Hepatocyte (in vitro differentiated cells): Measurements from ENCODE around the gene CLIC4. TPM values are rescaled to one million over a fixed set of nuclear protein-coding genes. Genes with fewer than 3 reads are reported as not detected.
"Not testable (repeated sequence)": the region's sequence is repeated elsewhere in the genome, so short reads cannot be mapped to it uniquely, and the experiment has no call there.

Experiments
- DNase-seq: peaks from one replicate; pipeline ENCODE4 v3.0.0-alpha.2; 2016; ENCODE audit warnings: low spot score
- H2AFZ ChIP-seq: fragments of 200-600 bp; sonication (generic); 2 replicates; pipeline ENCODE4 v1.6.0; 2016; ENCODE audit warnings: antibody characterized with exemption, mild to moderate bottlenecking
- H3K27ac ChIP-seq: fragments of 200-600 bp; sonication (generic); 2 replicates; pipeline ENCODE4 v1.5.1; 2016; ENCODE audit warnings: mild to moderate bottlenecking
- H3K27me3 ChIP-seq: fragments of 200-600 bp; sonication (generic); 2 replicates; pipeline ENCODE4 v1.6.1; 2016
- H3K36me3 ChIP-seq: fragments of 200-600 bp; sonication (generic); replicated peaks from 2 replicates; pipeline ENCODE4 v1.5.1; 2016; ENCODE audit warnings: low read depth; ENCODE audit not compliant: insufficient read depth
- H3K4me1 ChIP-seq: fragments of 200-600 bp; sonication (generic); 2 replicates; pipeline ENCODE4 v1.5.1; 2016; ENCODE audit warnings: mild to moderate bottlenecking, moderate library complexity; ENCODE audit not compliant: insufficient read depth
- H3K4me2 ChIP-seq: fragments of 200-600 bp; sonication (generic); 2 replicates; pipeline ENCODE4 v1.6.0; 2016
- H3K4me3 ChIP-seq: fragments of 200-600 bp; sonication (generic); 2 replicates; pipeline ENCODE4 v1.5.1; 2016; ENCODE audit warnings: mild to moderate bottlenecking
- H3K79me2 ChIP-seq: fragments of 200-600 bp; sonication (generic); 2 replicates; pipeline ENCODE4 v1.6.0; 2017; ENCODE audit warnings: mild to moderate bottlenecking
- H3K9me2 ChIP-seq: fragments of 200-600 bp; sonication (generic); replicated peaks from 2 replicates; pipeline ENCODE4 v1.6.0; 2017; ENCODE audit warnings: mild to moderate bottlenecking; ENCODE audit not compliant: insufficient read depth
- H3K9me3 ChIP-seq: fragments of 200-600 bp; sonication (generic); 2 replicates; pipeline ENCODE4 v1.5.1; 2016; ENCODE audit warnings: low read depth, mild to moderate bottlenecking
- H4K20me1 ChIP-seq: fragments of 200-600 bp; sonication (generic); 2 replicates; pipeline ENCODE4 v1.6.0; 2016; ENCODE audit warnings: mild to moderate bottlenecking; ENCODE audit not compliant: insufficient read depth, poor library complexity, severe bottlenecking
- CTCF ChIP-seq: fragments of 200-600 bp; sonication (generic); IDR thresholded peaks from 2 replicates; pipeline ENCODE4 v1.5.1; 2016; ENCODE audit warnings: antibody characterized with exemption, mild to moderate bottlenecking; ENCODE audit not compliant: poor library complexity
- EZH2 ChIP-seq: fragments of 200-600 bp; sonication (generic); IDR thresholded peaks from 2 replicates; pipeline ENCODE4 v1.6.1; 2016; ENCODE audit warnings: antibody characterized with exemption, mild to moderate bottlenecking, borderline replicate concordance
- EZH2phosphoT487 ChIP-seq: fragments of 200-600 bp; sonication (generic); IDR thresholded peaks from one replicate; pipeline ENCODE4 v1.6.1; 2018; ENCODE audit warnings: antibody characterized with exemption, mild to moderate bottlenecking, low read depth, moderate library complexity; ENCODE audit not compliant: unreplicated experiment, severe bottlenecking
- WGBS: methylation state at CpG from one replicate; pipeline ENCODE4 v1.1.6; 2016; ENCODE audit warnings: low lambda C conversion rate; ENCODE audit errors: missing lambda C conversion rate; 5-methylcytosine and 5-hydroxymethylcytosine counted together
- polyA plus RNA-seq: library from polyadenylated mRNA; unstranded; fragments of >200 nt; fragmentation: Nextera tagmentation; extraction: Ambion mirVana; gene quantifications from 2 replicates; pipeline ENCODE4 v1.2.1, GENCODE V29; 2016
- total RNA-seq: library from RNA; depleted of rRNA; stranded (reverse); fragments of >200 nt; gene quantifications from 2 replicates; pipeline ENCODE4 v1.2.3, GENCODE V29; 2014

Gene CLIC4
- total and polyA plus RNA-seq, 2 experiments from 2014 or later, result 146 to 259 TPM

- no peaks in the 10 kb centered on the region for H3K9me3 ChIP-seq
- no peak overlapping the region for H2AFZ ChIP-seq
- H4K20me1 ChIP-seq, result peaks cover 33% of the 10 kb centered on the region
- 78% methylated on average over 2 of the region's 2 CpGs for WGBS
- H3K4me2 ChIP-seq, result no peak overlapping the region
- no peak overlapping the region for H3K4me3 ChIP-seq
- H3K4me1 ChIP-seq, result no peaks in the 10 kb centered on the region
- no peaks in the 10 kb centered on the region for H3K36me3 ChIP-seq
- DNase-seq, result no peak
- no peak overlapping the region for H3K27ac ChIP-seq
- no peaks in the 10 kb centered on the region for H3K9me2 ChIP-seq
- TF ChIP-seq CTCF, result no peak
- no peak for TF ChIP-seq EZH2
- no peak for TF ChIP-seq EZH2phosphoT487
- H3K27me3 ChIP-seq, result no peaks in the 10 kb centered on the region
- peaks cover 91% of the 10 kb centered on the region for H3K79me2 ChIP-seq
These were observed 61.3 kb downstream of the CLIC4 start for GRCh38 chr1:24806588-24806987.

- DNase-seq, H3K4me3 ChIP-seq, H3K27me3 ChIP-seq, H3K4me2 ChIP-seq, H2AFZ ChIP-seq, H3K27ac ChIP-seq, H3K9me2 ChIP-seq, H3K4me1 ChIP-seq, H3K36me3 ChIP-seq, H3K9me3 ChIP-seq: not testable (repeated sequence)
- peaks cover 21% of the 10 kb centered on the region for H4K20me1 ChIP-seq
- 96% methylated on average over 3 of the region's 3 CpGs for WGBS
- H3K79me2 ChIP-seq, result peaks cover 86% of the 10 kb centered on the region
These were observed 66.2 kb downstream of the CLIC4 start for GRCh38 chr1:24811494-24811893.

DNA sequence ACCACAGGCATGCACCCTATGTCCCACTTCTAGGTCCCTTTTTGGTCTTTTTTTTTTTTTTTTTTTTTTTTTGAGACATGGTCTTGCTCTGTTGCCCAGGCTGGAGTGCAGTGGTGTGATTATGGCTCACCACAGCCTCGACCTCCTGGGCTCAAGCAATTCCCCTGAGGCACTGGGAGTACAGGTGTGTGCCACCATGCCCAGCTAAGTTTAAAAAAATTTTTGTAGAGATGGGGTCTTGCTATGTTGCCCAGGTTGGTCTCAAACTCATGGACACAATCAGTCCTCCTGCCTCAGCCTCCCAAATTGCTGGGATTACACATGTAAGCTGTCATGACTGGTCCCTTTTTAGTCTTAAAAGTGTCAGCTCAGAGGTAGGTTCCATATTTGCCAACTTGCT, 75.0 kb downstream of the CLIC4 start:
- not testable (repeated sequence) for H3K4me2 ChIP-seq, H3K4me1 ChIP-seq, H2AFZ ChIP-seq, H3K27me3 ChIP-seq, H3K36me3 ChIP-seq, DNase-seq, H3K27ac ChIP-seq, H3K9me2 ChIP-seq, H3K4me3 ChIP-seq, H3K9me3 ChIP-seq
- 67% methylated on average over 1 of the region's 1 CpG for WGBS
- H3K79me2 ChIP-seq, result peaks cover 76% of the 10 kb centered on the region
- H4K20me1 ChIP-seq, result peaks cover 28% of the 10 kb centered on the region

GRCh38 chr1:24822887-24823286, 77.6 kb downstream of the CLIC4 start:
- no peak overlapping the region for H3K4me2 ChIP-seq
- peaks cover 23% of the 10 kb centered on the region for H4K20me1 ChIP-seq
- no peaks in the 10 kb centered on the region for H3K4me1 ChIP-seq
- no peaks in the 10 kb centered on the region for H3K9me2 ChIP-seq
- no peak overlapping the region for H2AFZ ChIP-seq
- H3K36me3 ChIP-seq, result no peaks in the 10 kb centered on the region
- H3K79me2 ChIP-seq, result peaks cover 74% of the 10 kb centered on the region
- H3K4me3 ChIP-seq, result no peak overlapping the region
- no peaks in the 10 kb centered on the region for H3K27me3 ChIP-seq
- H3K9me3 ChIP-seq, result no peaks in the 10 kb centered on the region
- TF ChIP-seq CTCF (no peak), EZH2 (no peak), EZH2phosphoT487 (no peak)
- no peak for DNase-seq
- H3K27ac ChIP-seq, result no peak overlapping the region

- not testable (repeated sequence) for H3K4me2 ChIP-seq, H3K27me3 ChIP-seq, H3K9me2 ChIP-seq, H3K4me3 ChIP-seq, H3K9me3 ChIP-seq, H2AFZ ChIP-seq, H3K36me3 ChIP-seq, H3K27ac ChIP-seq, DNase-seq, H3K4me1 ChIP-seq
- H3K79me2 ChIP-seq, result peaks cover 69% of the 10 kb centered on the region
- H4K20me1 ChIP-seq, result peaks cover 23% of the 10 kb centered on the region
- WGBS, result 96% methylated on average over 12 of the region's 12 CpGs
These were observed 78.2 kb downstream of the CLIC4 start for GRCh38 chr1:24823486-24823885.
